ENCODE data around the gene GC.
A peak's percentile ranks its signal among the peaks of the same experiment; 100 is the strongest.

The GC gene

DNA sequence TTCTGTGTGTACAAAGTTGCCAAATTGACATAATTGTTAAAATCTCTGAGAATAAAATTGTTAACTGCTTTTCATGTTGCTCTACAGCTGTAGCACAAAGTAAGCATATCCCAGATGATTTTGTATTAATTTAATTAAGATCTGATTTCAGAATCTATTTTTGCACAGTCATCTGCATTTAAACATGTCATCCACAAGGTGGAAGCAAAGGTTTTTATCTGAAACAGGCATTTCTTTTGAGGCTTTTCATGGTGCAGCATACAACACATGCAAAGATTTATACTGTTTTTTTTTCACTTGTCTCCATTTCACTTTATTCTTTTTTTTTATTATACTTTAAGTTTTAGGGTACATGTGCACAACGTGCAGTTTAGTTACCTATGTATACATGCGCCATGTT lies 51.2 kb downstream of the GC start:
- no peak overlapping the region for H3K4me3 ChIP-seq (replicated peaks; ENCODE audit: low read depth, low read length)
- TF ChIP-seq, protein P1, sequence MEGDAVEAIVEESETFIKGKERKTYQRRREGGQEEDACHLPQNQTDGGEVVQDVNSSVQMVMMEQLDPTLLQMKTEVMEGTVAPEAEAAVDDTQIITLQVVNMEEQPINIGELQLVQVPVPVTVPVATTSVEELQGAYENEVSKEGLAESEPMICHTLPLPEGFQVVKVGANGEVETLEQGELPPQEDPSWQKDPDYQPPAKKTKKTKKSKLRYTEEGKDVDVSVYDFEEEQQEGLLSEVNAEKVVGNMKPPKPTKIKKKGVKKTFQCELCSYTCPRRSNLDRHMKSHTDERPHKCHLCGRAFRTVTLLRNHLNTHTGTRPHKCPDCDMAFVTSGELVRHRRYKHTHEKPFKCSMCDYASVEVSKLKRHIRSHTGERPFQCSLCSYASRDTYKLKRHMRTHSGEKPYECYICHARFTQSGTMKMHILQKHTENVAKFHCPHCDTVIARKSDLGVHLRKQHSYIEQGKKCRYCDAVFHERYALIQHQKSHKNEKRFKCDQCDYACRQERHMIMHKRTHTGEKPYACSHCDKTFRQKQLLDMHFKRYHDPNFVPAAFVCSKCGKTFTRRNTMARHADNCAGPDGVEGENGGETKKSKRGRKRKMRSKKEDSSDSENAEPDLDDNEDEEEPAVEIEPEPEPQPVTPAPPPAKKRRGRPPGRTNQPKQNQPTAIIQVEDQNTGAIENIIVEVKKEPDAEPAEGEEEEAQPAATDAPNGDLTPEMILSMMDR (IDR thresholded peaks at IDR 0.05; ENCODE audit: low read length, missing control alignments) = peak; percentile 36
- DNase-seq (ENCODE audit: low read depth) = peak; percentile 57

DNA sequence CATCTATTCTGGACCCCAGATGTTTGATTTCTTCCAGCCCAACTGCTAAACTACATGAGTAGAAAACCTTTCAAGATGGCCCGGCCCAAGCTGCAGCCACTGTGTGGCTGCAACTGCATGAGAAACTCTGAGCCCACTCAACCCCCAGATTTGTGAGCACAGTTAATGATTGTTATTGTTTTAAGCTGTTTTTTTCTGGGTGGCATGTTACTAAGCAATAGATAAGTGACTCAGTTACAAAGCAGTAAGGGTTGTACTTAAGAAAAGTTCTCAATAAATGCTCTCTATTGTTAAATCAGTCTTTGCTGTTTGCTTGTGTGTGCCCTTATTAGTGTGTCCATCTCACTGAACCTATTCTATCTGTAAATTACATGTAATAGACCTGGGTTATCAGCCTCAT lies 51.8 kb downstream of the GC start:
- TF ChIP-seq, protein P1 (IDR thresholded peaks at IDR 0.05; ENCODE audit: low read length, missing control alignments) = no peak
- H3K4me3 ChIP-seq (replicated peaks; ENCODE audit: low read depth, low read length) = no peak overlapping the region
- DNase-seq (ENCODE audit: low read depth) = no peak

DNA sequence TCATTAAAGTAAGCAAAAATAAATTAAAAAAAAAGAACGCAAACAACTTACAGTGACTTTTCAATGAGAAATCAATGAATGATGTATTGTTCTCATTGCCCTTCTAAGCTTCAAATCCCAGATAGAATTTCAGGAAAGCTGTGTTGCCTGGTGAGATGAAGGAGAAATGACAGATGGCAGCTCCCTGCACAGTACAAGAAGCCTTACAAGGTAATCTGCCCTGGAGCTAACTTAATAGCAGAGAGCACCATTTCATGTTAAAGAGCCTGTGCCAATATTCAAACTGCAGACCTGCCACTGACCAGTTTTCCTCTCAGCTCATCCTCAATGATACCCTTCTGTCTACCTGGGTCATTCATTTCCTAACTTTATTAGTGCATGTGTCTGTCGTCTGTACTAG lies 54.0 kb downstream of the GC start:
- TF ChIP-seq, protein P1 (IDR thresholded peaks at IDR 0.05; ENCODE audit: low read length, missing control alignments) = no peak
- no peak for DNase-seq (ENCODE audit: low read depth)

DNA sequence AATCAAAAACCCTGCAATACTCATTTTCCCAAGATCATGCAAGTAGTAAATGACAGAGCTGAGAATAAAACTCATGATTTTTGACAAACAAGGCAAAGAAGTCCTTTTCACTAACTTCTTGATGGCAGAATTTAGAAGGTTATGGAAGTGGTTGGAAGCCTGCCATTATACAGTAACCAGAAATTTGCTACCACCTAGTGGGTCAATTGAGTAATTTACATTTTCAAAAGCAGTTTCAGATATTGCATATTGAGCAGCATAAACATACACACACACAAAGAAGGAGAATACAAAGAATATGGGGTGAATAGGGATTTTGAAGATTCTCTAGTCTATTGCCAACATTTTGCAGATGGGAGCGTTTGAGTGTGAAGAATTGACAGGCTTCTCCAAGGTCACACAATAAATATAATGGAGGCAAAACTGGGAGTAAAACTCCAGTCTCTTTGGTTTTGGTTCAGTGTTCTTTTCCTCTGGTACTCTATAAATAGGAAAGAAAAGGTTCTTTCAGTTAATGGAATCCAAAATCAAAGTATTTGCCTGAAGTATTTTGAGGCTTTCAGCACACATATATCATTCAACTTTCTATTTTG lies 70.2 kb downstream of the GC start:
- H3K4me3 ChIP-seq (replicated peaks; ENCODE audit: low read depth, low read length) = no peak overlapping the region
- TF ChIP-seq, protein P1 (IDR thresholded peaks at IDR 0.05; ENCODE audit: low read length, missing control alignments) = peak; percentile 53
- DNase-seq (ENCODE audit: low read depth) = peak; percentile 82

More for the DNA sequence above, 54.0 kb downstream of the GC start:
- H3K4me3 ChIP-seq (replicated peaks; ENCODE audit: low read depth, low read length) = no peak overlapping the region

DNA sequence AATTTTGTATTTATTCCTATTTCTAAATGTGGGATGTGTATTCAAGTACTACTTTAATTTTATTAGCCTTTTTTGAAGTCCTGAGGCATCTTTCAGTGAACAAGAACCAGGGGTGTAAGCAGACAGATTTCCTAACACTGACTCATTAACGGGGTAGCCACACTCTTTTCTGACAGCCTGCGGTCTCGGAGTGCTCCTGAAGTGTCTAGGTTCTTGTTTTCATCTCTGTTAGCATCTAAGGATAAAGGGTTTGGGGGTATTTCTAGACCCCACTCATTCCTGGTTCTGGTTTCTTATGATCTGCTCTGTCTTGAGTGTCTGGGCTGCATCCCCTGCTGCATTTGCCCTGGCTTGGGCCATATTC lies 71.9 kb downstream of the GC start:
- no peak for DNase-seq (ENCODE audit: low read depth)
- no peak overlapping the region for H3K4me3 ChIP-seq (replicated peaks; ENCODE audit: low read depth, low read length)
- TF ChIP-seq, protein P1 (IDR thresholded peaks at IDR 0.05; ENCODE audit: low read length, missing control alignments) = no peak

DNA sequence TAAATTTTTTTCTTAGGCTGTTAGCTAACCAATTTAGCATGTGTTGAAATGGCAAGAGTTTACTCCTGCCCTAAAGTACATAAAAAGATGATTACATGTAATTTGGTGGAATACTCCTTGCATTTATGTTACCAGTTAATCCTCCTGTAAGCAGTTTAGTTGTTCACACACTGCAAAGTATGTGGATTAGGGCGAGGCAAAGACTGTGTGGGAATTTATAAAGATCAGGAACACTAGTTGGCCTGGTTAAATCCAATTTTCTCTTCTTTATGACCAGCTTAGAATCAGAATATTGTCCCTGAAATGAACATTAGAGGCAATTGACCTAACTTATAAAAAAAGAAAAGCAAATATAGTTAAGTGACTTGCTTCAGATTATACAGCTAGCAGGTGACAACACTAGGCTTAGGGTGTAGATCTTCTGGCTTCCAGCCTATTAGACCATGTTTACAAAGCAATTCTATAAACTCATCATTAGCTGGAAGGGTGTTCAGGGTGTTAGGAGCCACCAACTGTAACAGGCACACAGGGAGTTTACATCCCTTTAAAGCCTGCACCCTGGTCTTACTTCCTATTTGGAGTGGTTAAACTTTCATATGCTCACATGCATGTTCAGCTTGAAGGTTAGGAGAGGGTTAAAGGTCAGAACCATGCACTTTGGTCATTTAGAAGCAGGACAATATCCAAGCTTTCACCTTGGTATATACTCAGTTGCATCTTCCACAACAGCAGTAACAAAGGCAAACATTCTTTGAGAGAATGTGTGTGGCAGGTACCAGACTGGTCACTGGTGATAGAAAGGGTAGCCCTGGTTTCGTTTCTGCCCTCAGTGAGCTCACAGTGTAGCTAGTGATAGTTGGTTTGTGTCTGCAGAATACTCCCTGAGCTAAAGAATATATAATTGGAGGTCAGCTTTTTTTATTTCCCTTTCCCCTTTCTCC lies 72.6 kb downstream of the GC start:
- TF ChIP-seq, protein P1 (IDR thresholded peaks at IDR 0.05; ENCODE audit: low read length, missing control alignments) = no peak
- no peak overlapping the region for H3K4me3 ChIP-seq (replicated peaks; ENCODE audit: low read depth, low read length)
- no peak for DNase-seq (ENCODE audit: low read depth)

Data from fibroblast of pulmonary artery (primary cell).